Liver (tissue), 3 donors: ENCODE data around the gene CBL.

Source experiments
- CTCF ChIP-seq: fragments of 150-350 bp; IDR thresholded peaks from 2 replicates; pipeline ENCODE4 v1.5.1; 2017; ENCODE audit warnings: improper control_type of control experiment, low read depth, low read length; ENCODE audit not compliant: missing input control
- GABPA ChIP-seq, 2 donors: IDR thresholded peaks in 1 of 2; conservative IDR thresholded peaks in 1 of 2; 2 replicates each; pipeline ENCODE4 v1.6.1; 2016; ENCODE audit warnings: antibody characterized with exemption in 2 of 2, mild to moderate bottlenecking in 1 of 2, moderate library complexity in 1 of 2
- RAD21 ChIP-seq, 2 donors: IDR thresholded peaks; 2 replicates each; pipeline ENCODE4 v1.6.1; 2016; ENCODE audit warnings: antibody characterized with exemption in 2 of 2, mild to moderate bottlenecking in 2 of 2
- SP1 ChIP-seq: IDR thresholded peaks from 2 replicates; pipeline ENCODE4 v1.6.1; 2018; ENCODE audit warnings: antibody characterized with exemption, mild to moderate bottlenecking
- TAF1 ChIP-seq: conservative IDR thresholded peaks from 2 replicates; pipeline ENCODE4 v1.6.1; 2016; ENCODE audit warnings: antibody characterized with exemption, mild to moderate bottlenecking
- donor health status: healthy.
- donor health status: healthy.

DNA sequence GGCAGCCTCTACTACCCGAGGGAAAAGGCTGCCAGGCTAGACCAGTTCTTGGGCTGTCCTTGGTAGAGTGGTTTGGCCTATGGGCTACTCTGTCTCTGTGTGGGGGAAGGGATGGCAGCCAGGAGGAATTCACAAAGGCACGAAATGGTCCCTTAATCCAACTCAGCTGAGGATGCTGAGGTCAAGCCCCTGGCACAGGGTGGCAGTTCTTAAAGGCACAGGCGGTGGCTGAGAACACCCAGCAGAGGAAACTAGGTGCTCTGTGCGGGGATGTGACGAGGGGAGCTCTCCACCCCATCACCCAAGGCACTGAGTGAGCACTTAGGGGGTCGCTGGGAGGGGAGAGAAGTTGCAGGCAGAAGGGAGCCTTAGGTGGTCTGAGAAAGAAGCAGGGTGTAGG, 140.5 kb downstream of the CBL start, which contains the start of gene MFRP:
- no peak for TF ChIP-seq CTCF
- no peak for TF ChIP-seq GABPA (IDR thresholded peaks at IDR 0.05 in 1 of 2, conservative IDR thresholded peaks at IDR 0.05 in 1 of 2)
- no peak for TF ChIP-seq RAD21 (IDR thresholded peaks at IDR 0.05)
- TF ChIP-seq SP1: no peak
- TF ChIP-seq TAF1: no peak
